ENCODE measurements around the gene NCEH1. TPM values are rescaled to one million over a fixed set of nuclear protein-coding genes. Genes with fewer than 3 reads are reported as not detected.
A peak's percentile ranks its signal among the peaks of the same experiment; 100 is the strongest.

The NCEH1 gene
- total RNA-seq, 1 donor from 2014 or later = 7.7 TPM

DNA sequence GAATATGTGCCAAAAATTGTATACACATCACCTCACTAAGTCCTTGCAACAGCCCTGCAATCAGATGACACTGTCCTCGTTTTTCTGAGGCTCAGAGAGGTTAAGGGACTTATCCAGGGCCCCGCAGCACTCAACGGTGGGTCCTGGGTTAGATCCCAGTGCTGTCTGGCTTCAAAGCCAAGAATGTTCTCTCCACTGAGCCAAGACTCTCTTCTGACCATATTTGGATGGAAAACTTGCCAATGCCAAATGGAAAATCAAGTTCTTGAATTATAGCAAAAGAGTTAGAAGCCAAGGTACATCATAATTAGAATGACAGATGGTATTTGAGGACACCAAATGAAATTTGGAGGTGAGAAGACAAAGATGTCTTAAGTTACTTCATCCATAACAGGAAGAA, 75.9 kb downstream of the NCEH1 start:
- no peak overlapping the region for H3K4me3 Mint-ChIP-seq
- H3K4me1 Mint-ChIP-seq = peaks cover 10% of the 10 kb centered on the region
- no peaks in the 10 kb centered on the region for H3K27me3 Mint-ChIP-seq
- H3K9me3 Mint-ChIP-seq = peaks cover 3% of the 10 kb centered on the region
- no peak for DNase-seq
- peaks cover 6% of the 10 kb centered on the region for H3K36me3 Mint-ChIP-seq (ENCODE audit: low read depth)
- H3K27ac Mint-ChIP-seq = no peak overlapping the region
- intact Hi-C loops (cut with micrococcal nuclease) = no loop called here

DNA sequence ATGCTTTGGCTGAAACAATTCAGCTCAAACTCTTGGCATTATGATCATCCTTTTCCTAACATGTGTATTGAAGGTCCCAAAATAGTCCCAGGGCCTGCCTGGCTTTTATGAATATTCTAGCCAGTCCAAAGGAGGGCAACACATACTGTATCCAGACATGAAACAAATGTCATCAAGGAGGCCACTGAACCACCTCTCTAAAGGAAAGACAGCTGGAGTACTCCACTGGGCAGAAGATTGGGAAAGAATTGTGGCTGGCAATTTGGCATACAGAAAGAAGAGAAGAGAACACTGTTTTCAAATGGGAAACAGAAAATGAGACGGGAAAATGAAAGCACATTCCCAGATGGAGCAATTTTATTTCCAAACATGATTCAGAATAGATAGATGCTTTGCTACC, 80.6 kb downstream of the NCEH1 start:
- Mint-ChIP-seq H3K4me3 (no peak overlapping the region), H3K27me3 (no peaks in the 10 kb centered on the region), H3K27ac (no peak overlapping the region), H3K36me3 (ENCODE audit: low read depth) (no peaks in the 10 kb centered on the region), H3K9me3 (no peaks in the 10 kb centered on the region), H3K4me1 (peaks cover 5% of the 10 kb centered on the region)
- intact Hi-C loops (cut with micrococcal nuclease) = no loop called here
- no peak for DNase-seq

DNA sequence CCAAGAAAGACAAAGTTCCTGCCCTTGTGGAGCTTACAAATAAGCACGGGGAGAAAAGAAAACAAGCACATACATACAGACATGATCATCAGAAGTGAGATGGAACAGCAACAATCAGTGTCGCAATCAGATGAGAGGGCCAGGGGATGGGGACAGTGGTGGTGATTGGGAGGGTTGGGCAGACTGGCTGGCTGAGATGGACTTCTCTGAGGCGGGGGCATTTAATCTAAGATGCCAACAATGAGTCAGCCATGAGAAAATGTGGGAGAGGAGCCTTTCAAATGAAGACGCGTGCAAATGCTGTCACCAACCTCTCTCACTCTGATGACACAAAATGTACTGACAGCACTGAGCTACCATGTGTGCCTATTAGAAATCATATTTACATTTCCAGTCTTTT, 81.4 kb downstream of the NCEH1 start:
- H3K4me3 Mint-ChIP-seq = no peak overlapping the region
- no peaks in the 10 kb centered on the region for H3K36me3 Mint-ChIP-seq (ENCODE audit: low read depth)
- H3K4me1 Mint-ChIP-seq = no peaks in the 10 kb centered on the region
- no peak for DNase-seq
- intact Hi-C loops (cut with micrococcal nuclease) = no loop called here
- H3K27ac Mint-ChIP-seq = no peak overlapping the region
- H3K9me3 Mint-ChIP-seq = no peaks in the 10 kb centered on the region
- H3K27me3 Mint-ChIP-seq = no peaks in the 10 kb centered on the region

GRCh38 chr3:172627057-172627809, 83.6 kb downstream of the NCEH1 start:
- Mint-ChIP-seq H3K27me3 (no peaks in the 10 kb centered on the region), H3K4me3 (no peak overlapping the region), H3K36me3 (ENCODE audit: low read depth) (no peaks in the 10 kb centered on the region), H3K27ac (no peak overlapping the region), H3K9me3 (no peaks in the 10 kb centered on the region), H3K4me1 (peaks cover 5% of the 10 kb centered on the region)
- no peak for DNase-seq
- intact Hi-C loops (cut with micrococcal nuclease) = no loop called here

DNA sequence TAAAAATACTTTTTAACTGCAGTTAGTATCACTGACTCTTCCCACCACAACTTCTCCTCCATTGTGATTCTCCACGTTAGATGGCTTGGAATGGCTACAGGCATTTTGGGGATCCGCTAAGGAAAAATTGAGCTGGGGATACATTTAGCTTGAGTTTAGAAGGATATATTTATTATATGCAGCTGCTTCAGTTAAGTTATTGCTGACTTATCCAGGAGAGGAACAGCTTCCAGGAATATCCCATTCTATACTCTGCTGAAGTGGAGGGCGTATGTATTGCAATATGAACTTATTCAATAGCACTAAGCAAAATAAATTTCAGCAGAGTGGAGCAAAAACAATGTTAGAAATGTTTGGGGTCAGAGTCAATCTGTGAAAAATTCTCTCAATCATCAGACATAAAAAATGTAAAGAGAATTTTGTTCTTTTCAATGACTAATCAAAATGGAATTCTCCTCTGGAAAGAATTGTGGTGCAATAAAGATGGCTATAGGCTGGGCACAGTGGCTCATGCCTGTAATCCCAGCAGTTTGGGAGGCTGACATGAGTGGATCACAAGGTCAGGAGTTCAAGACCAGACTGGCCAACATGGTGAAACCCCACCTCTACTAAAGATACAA, 84.7 kb downstream of the NCEH1 start:
- Mint-ChIP-seq H3K27me3 (no peaks in the 10 kb centered on the region), H3K4me1 (peaks cover 8% of the 10 kb centered on the region), H3K4me3 (no peak overlapping the region), H3K36me3 (ENCODE audit: low read depth) (no peaks in the 10 kb centered on the region), H3K27ac (no peak overlapping the region), H3K9me3 (no peaks in the 10 kb centered on the region)
- DNase-seq = no peak
- intact Hi-C loops (cut with micrococcal nuclease) = no loop called here

- intact Hi-C loops (cut with micrococcal nuclease) = no loop called here
- Mint-ChIP-seq H3K36me3 (ENCODE audit: low read depth) (no peaks in the 10 kb centered on the region), H3K27ac (no peak overlapping the region), H3K27me3 (no peaks in the 10 kb centered on the region), H3K9me3 (no peaks in the 10 kb centered on the region), H3K4me3 (no peak overlapping the region), H3K4me1 (peaks cover 8% of the 10 kb centered on the region)
- DNase-seq = no peak
These were observed 85.5 kb downstream of the NCEH1 start for GRCh38 chr3:172625404-172625803.

- H3K4me3 Mint-ChIP-seq = no peak overlapping the region
- no peaks in the 10 kb centered on the region for H3K9me3 Mint-ChIP-seq
- H3K4me1 Mint-ChIP-seq = peaks cover 8% of the 10 kb centered on the region
- no peak overlapping the region for H3K27ac Mint-ChIP-seq
- H3K27me3 Mint-ChIP-seq = no peaks in the 10 kb centered on the region
- H3K36me3 Mint-ChIP-seq (ENCODE audit: low read depth) = no peaks in the 10 kb centered on the region
- no peak for DNase-seq
- intact Hi-C loops (cut with micrococcal nuclease) = no loop called here
These were observed 85.9 kb downstream of the NCEH1 start for GRCh38 chr3:172624999-172625398.

- intact Hi-C loops (cut with micrococcal nuclease) = loop anchor here (2.0 kb wide), 2 partner anchors 26 to 290 kb away; no protein-coding TSS in a partner anchor
- H3K36me3 Mint-ChIP-seq (ENCODE audit: low read depth) = peaks cover 2% of the 10 kb centered on the region
- H3K4me1 Mint-ChIP-seq = peaks cover 10% of the 10 kb centered on the region
- H3K27me3 Mint-ChIP-seq = no peaks in the 10 kb centered on the region
- H3K4me3 Mint-ChIP-seq = peak overlapping the region; percentile 52
- peaks cover 4% of the 10 kb centered on the region for H3K9me3 Mint-ChIP-seq
- DNase-seq = peak; percentile 83
- H3K27ac Mint-ChIP-seq = no peak overlapping the region
These were observed 87.8 kb downstream of the NCEH1 start for GRCh38 chr3:172622916-172623700.

GRCh38 chr3:172622156-172622555, 88.7 kb downstream of the NCEH1 start:
- Mint-ChIP-seq H3K4me1 (peaks cover 12% of the 10 kb centered on the region), H3K9me3 (peaks cover 6% of the 10 kb centered on the region), H3K4me3 (no peak overlapping the region), H3K36me3 (ENCODE audit: low read depth) (peaks cover 2% of the 10 kb centered on the region), H3K27me3 (no peaks in the 10 kb centered on the region), H3K27ac (no peak overlapping the region)
- intact Hi-C loops (cut with micrococcal nuclease) = loop anchor here (2.0 kb wide), 2 partner anchors 25 to 289 kb away; no protein-coding TSS in a partner anchor
- peak; percentile 52 for DNase-seq

DNA sequence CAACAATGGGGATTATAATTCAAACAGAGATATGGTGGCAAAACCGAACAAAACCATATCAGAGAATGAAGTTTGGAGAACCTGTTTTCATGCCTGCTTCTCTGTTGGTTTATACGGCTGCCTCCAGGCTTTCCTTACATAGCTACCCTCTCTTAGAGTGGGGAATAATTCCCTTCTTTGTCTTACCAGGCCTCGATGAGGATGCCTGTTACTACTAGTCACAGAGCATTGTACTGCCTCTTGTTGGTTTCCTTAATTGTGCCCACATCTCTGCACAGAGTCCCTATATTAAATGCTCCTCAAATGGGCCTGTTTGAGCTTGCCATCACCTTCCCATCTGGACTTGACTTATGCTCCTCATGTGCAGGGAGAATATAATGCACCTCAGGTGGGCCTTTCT, 92.9 kb downstream of the NCEH1 start:
- no peaks in the 10 kb centered on the region for H3K27me3 Mint-ChIP-seq
- DNase-seq = no peak
- no peak overlapping the region for H3K4me3 Mint-ChIP-seq
- no peak overlapping the region for H3K27ac Mint-ChIP-seq
- peaks cover 4% of the 10 kb centered on the region for H3K36me3 Mint-ChIP-seq (ENCODE audit: low read depth)
- peaks cover 11% of the 10 kb centered on the region for H3K9me3 Mint-ChIP-seq
- H3K4me1 Mint-ChIP-seq = peaks cover 28% of the 10 kb centered on the region
- intact Hi-C loops (cut with micrococcal nuclease) = no loop called here

GRCh38 chr3:172617013-172617706, 93.7 kb downstream of the NCEH1 start:
- DNase-seq = no peak
- H3K4me3 Mint-ChIP-seq = no peak overlapping the region
- peaks cover 11% of the 10 kb centered on the region for H3K9me3 Mint-ChIP-seq
- peaks cover 4% of the 10 kb centered on the region for H3K36me3 Mint-ChIP-seq (ENCODE audit: low read depth)
- intact Hi-C loops (cut with micrococcal nuclease) = no loop called here
- H3K27me3 Mint-ChIP-seq = no peaks in the 10 kb centered on the region
- peak overlapping the region; percentile 2 for H3K27ac Mint-ChIP-seq
- H3K4me1 Mint-ChIP-seq = peaks cover 22% of the 10 kb centered on the region

DNA sequence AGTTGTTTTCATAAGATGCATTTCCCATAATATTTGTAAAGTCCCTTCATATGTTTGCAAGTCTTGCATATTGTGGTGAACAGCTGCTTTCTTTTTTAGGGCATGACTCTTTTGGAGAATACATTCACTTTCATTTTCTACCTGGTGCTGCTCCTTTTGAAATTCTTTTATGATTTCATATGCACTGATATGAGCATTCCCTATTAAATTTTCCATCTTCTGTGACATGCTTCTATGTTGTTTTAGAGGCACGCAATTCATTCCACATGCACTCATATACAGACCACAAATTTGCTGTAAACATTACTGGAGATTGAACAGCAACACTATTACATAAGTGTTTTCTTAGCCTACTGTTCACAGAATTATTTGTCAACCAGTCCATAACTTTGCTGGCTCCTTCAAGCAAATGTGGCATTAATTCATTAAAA, 94.8 kb downstream of the NCEH1 start:
- Mint-ChIP-seq H3K36me3 (ENCODE audit: low read depth) (peaks cover 4% of the 10 kb centered on the region), H3K4me3 (peak overlapping the region; percentile 60), H3K27ac (peak overlapping the region; percentile 83)

GRCh38 chr3:172615296-172615695, 95.6 kb downstream of the NCEH1 start:
- peaks cover 20% of the 10 kb centered on the region for H3K4me1 Mint-ChIP-seq
- DNase-seq = no peak

More for the DNA sequence above, 94.8 kb downstream of the NCEH1 start:
- peaks cover 20% of the 10 kb centered on the region for H3K4me1 Mint-ChIP-seq
- DNase-seq = no peak
- intact Hi-C loops (cut with micrococcal nuclease) = loop anchor here (1.0 kb wide), 2 partner anchors 9 to 35 kb away; no protein-coding TSS in a partner anchor
- peaks cover 11% of the 10 kb centered on the region for H3K9me3 Mint-ChIP-seq
- H3K27me3 Mint-ChIP-seq = no peaks in the 10 kb centered on the region

More at GRCh38 chr3:172615296-172615695, 95.6 kb downstream of the NCEH1 start:
- intact Hi-C loops (cut with micrococcal nuclease) = no loop called here
- no peak overlapping the region for H3K4me3 Mint-ChIP-seq
- H3K27ac Mint-ChIP-seq = no peak overlapping the region
- H3K36me3 Mint-ChIP-seq (ENCODE audit: low read depth) = peaks cover 4% of the 10 kb centered on the region
- peaks cover 18% of the 10 kb centered on the region for H3K9me3 Mint-ChIP-seq
- no peaks in the 10 kb centered on the region for H3K27me3 Mint-ChIP-seq

Measured in activated CD4-positive, alpha-beta T cell treated with anti-CD3 and anti-CD28 coated beads, Interleukin-2, amount 10 ng/mL, durations not matched to agents 24 days and 14 days (primary cell).